IMR-90 (cell line): ENCODE results near the gene ZDBF2. TPM values are rescaled to one million over a fixed set of nuclear protein-coding genes. Genes with fewer than 3 reads are reported as not detected.

ENCODE experiments used
- ATAC-seq: fragments of 200-7000 bp; cut with Tn5 transposase; 2 replicates; pipeline ENCODE4 v1.9.1; 2020; ENCODE audit warnings: low read depth, mild to moderate bottlenecking, moderate library complexity
- BruUV-seq: library from RNA; stranded (reverse); fragments of 400-500 nt; replicated peaks from 2 replicates; lab custom pipeline; 2021; lab: Mats Ljungman, UMichigan
- CTCF ChIA-PET: fragments of 300-600 bp; formaldehyde crosslinking; extraction: SDS; loops from one replicate; lab custom pipeline; 2021; ENCODE audit warnings: antibody characterized with exemption; lab: Yijun Ruan, JAX
- POLR2A ChIA-PET: fragments of 300-600 bp; sonication (Branson Sonifier 250); formaldehyde crosslinking; loops from one replicate; lab custom pipeline; 2022; ENCODE audit warnings: antibody characterized with exemption; ENCODE audit not compliant: unreplicated experiment; lab: Charles Lee
- DNase-seq: peaks from one replicate; pipeline ENCODE4 v3.0.0; 2013
- H2AFZ ChIP-seq: replicated peaks from 2 replicates; pipeline ENCODE3; 2013; ENCODE audit warnings: low read length, mild to moderate bottlenecking; ENCODE audit not compliant: poor library complexity
- H2AK5ac ChIP-seq: 2 replicates; pipeline ENCODE4 v1.6.1; 2013; ENCODE audit warnings: low read depth, low read length, inconsistent platforms
- H2AK9ac ChIP-seq: replicated peaks from 2 replicates; pipeline ENCODE3; 2013; ENCODE audit warnings: mild to moderate bottlenecking, low read depth, low read length, moderate library complexity; ENCODE audit not compliant: poor library complexity
- H2BK120ac ChIP-seq: 2 replicates; pipeline ENCODE4 v1.6.1; 2013; ENCODE audit warnings: low read depth, low read length, inconsistent platforms
- H2BK15ac ChIP-seq: 3 replicates; pipeline ENCODE4 v1.6.1; 2013; ENCODE audit warnings: low read depth, low read length, inconsistent platforms
- H2BK20ac ChIP-seq: 2 replicates; pipeline ENCODE4 v1.6.1; 2013; ENCODE audit warnings: low read depth, mild to moderate bottlenecking, inconsistent platforms, low read length, moderate library complexity
- H2BK5ac ChIP-seq: 2 replicates; pipeline ENCODE4 v1.6.1; 2013; ENCODE audit warnings: mild to moderate bottlenecking, low read depth, low read length, inconsistent platforms; ENCODE audit not compliant: poor library complexity, severe bottlenecking
- H3K14ac ChIP-seq: replicated peaks from 2 replicates; pipeline ENCODE4 v1.6.1; 2013; ENCODE audit warnings: low read depth, low read length, inconsistent platforms
- H3K18ac ChIP-seq: 2 replicates; pipeline ENCODE4 v1.6.1; 2013; ENCODE audit warnings: low read depth, low read length, control low read depth
- H3K23ac ChIP-seq: 2 replicates; pipeline ENCODE4 v1.6.1; 2013; ENCODE audit warnings: low read depth, low read length, inconsistent platforms
- H3K27ac ChIP-seq: 2 replicates; pipeline ENCODE4 v1.5.1; 2013; ENCODE audit warnings: mild to moderate bottlenecking, control low read depth, low read length; ENCODE audit not compliant: insufficient read depth
- H3K27me3 ChIP-seq: 2 replicates; pipeline ENCODE4 v1.6.1; 2013; ENCODE audit warnings: low read length; ENCODE audit not compliant: control insufficient read depth, insufficient read depth
- H3K36me3 ChIP-seq: 2 replicates; pipeline ENCODE4 v1.6.1; 2013; ENCODE audit warnings: low read length, mixed read lengths; ENCODE audit not compliant: control insufficient read depth, insufficient read depth
- H3K4ac ChIP-seq: 2 replicates; pipeline ENCODE4 v1.6.1; 2013; ENCODE audit warnings: low read depth, low read length, inconsistent platforms
- H3K4me1 ChIP-seq: 2 replicates; pipeline ENCODE4 v1.6.1; 2013; ENCODE audit warnings: low read length, mixed read lengths; ENCODE audit not compliant: control insufficient read depth, insufficient read depth
- H3K4me2 ChIP-seq: 2 replicates; pipeline ENCODE4 v1.6.1; 2013; ENCODE audit warnings: low read depth, mild to moderate bottlenecking, control low read depth, low read length, moderate library complexity
- H3K4me3 ChIP-seq: 2 replicates; pipeline ENCODE4 v1.5.1; 2013; ENCODE audit warnings: low read depth, mild to moderate bottlenecking, control low read depth, low read length, moderate library complexity; ENCODE audit not compliant: insufficient read depth
- H3K56ac ChIP-seq: 2 replicates; pipeline ENCODE4 v1.6.1; 2013; ENCODE audit warnings: low read length, inconsistent platforms; ENCODE audit not compliant: insufficient read depth; ENCODE audit errors: extremely low read depth
- H3K79me1 ChIP-seq, 2 experiments: 2 replicates each; pipeline ENCODE4 v1.6.1; 2013; ENCODE audit warnings: low read length in 2 of 2, inconsistent platforms in 1 of 2, low read depth in 1 of 2
- H3K9ac ChIP-seq: 2 replicates; pipeline ENCODE4 v1.6.1; 2013; ENCODE audit warnings: low read depth, low read length, control low read depth
- H3K9me1 ChIP-seq: 2 replicates; pipeline ENCODE4 v1.6.1; 2013; ENCODE audit warnings: low read length, inconsistent platforms; ENCODE audit not compliant: insufficient read depth
- H3K9me3 ChIP-seq: 2 replicates; pipeline ENCODE4 v1.6.1; 2013; ENCODE audit warnings: low read length; ENCODE audit not compliant: control insufficient read depth, insufficient read depth
- H4K20me1 ChIP-seq: 2 replicates; pipeline ENCODE4 v1.6.1; 2013; ENCODE audit warnings: low read length, inconsistent platforms; ENCODE audit not compliant: insufficient read depth
- H4K5ac ChIP-seq: 2 replicates; pipeline ENCODE4 v1.6.1; 2013; ENCODE audit warnings: mild to moderate bottlenecking, low read depth, low read length, control low read depth
- H4K8ac ChIP-seq, 2 experiments: 2 replicates each; pipeline ENCODE4 v1.6.1; 2013; ENCODE audit warnings: low read depth in 2 of 2, low read length in 2 of 2, control low read depth in 1 of 2, inconsistent platforms in 1 of 2
- H4K91ac ChIP-seq: 2 replicates; pipeline ENCODE4 v1.6.1; 2013; ENCODE audit warnings: low read depth, low read length, inconsistent platforms; ENCODE audit not compliant: insufficient read depth
- BHLHE40 ChIP-seq: fragments of 150-350 bp; IDR thresholded peaks from 2 replicates; pipeline ENCODE4 v1.6.1; 2016; ENCODE audit warnings: mild to moderate bottlenecking, low read depth, low read length
- CEBPB ChIP-seq: IDR thresholded peaks from 2 replicates; pipeline ENCODE4 v1.6.1; 2012; ENCODE audit warnings: low read depth, low read length, improper control_type of control experiment
- CHD1 ChIP-seq: IDR thresholded peaks from 2 replicates; pipeline ENCODE4 v1.6.1; 2012; ENCODE audit warnings: low read depth, low read length, improper control_type of control experiment
- FOS ChIP-seq: fragments of 150-350 bp; IDR thresholded peaks from 2 replicates; pipeline ENCODE4 v1.6.1; 2016; ENCODE audit warnings: low read depth, low read length
- MAFK ChIP-seq: IDR thresholded peaks from 2 replicates; pipeline ENCODE4 v1.6.1; 2012; ENCODE audit warnings: low read depth, low read length, improper control_type of control experiment
- MAZ ChIP-seq: IDR thresholded peaks from 2 replicates; pipeline ENCODE4 v1.6.1; 2012; ENCODE audit warnings: low read depth, mild to moderate bottlenecking, low read length, improper control_type of control experiment, moderate library complexity, borderline replicate concordance
- MXI1 ChIP-seq: IDR thresholded peaks from 2 replicates; pipeline ENCODE4 v1.6.1; 2012; ENCODE audit warnings: low read depth, mild to moderate bottlenecking, low read length, moderate library complexity, borderline replicate concordance
- NFE2L2 ChIP-seq: fragments of 150-350 bp; IDR thresholded peaks from 2 replicates; pipeline ENCODE4 v1.6.1; 2016; ENCODE audit warnings: low read depth, mild to moderate bottlenecking, low read length
- POLR2A ChIP-seq: IDR thresholded peaks from 2 replicates; pipeline ENCODE4 v1.6.1; 2012; ENCODE audit warnings: mild to moderate bottlenecking, low read depth, low read length
- RAD21 ChIP-seq: IDR thresholded peaks from 2 replicates; pipeline ENCODE4 v1.6.1; 2012; ENCODE audit warnings: low read length, improper control_type of control experiment
- RCOR1 ChIP-seq: IDR thresholded peaks from 2 replicates; pipeline ENCODE4 v1.6.1; 2012; ENCODE audit warnings: mild to moderate bottlenecking, low read length, improper control_type of control experiment; ENCODE audit not compliant: insufficient replicate concordance
- RFX5 ChIP-seq: IDR thresholded peaks from 2 replicates; pipeline ENCODE4 v1.8.0; 2012; ENCODE audit warnings: low read depth, mild to moderate bottlenecking, low read length, moderate library complexity
- SMC3 ChIP-seq: fragments of 150-350 bp; IDR thresholded peaks from 2 replicates; pipeline ENCODE4 v1.6.1; 2016; ENCODE audit warnings: low read depth, mild to moderate bottlenecking, antibody characterized with exemption, low read length, moderate library complexity
- WGBS, 2 experiments: methylation state at CpG; one replicate each; pipeline versions ENCODE4 v1.1.5 to v1.1.7; 2013; ENCODE audit warnings: missing lambda C conversion rate in 2 of 2; ENCODE audit not compliant: insufficient read length in 1 of 2; ENCODE audit errors: extremely low coverage in 2 of 2; 5-methylcytosine and 5-hydroxymethylcytosine counted together
- dilution Hi-C: fragments of 300-500 bp; cut with HindIII; formaldehyde crosslinking; loops from one replicate; pipeline ENCODE4 v1.14.3; 2018; ENCODE audit warnings: low sequenced_read_pairs; ENCODE audit not compliant: unreplicated experiment
- in situ Hi-C: fragments of 300-500 bp; cut with MboI; formaldehyde crosslinking; loops from 3 replicates; pipeline ENCODE4 v1.14.3; 2019; ENCODE audit warnings: low sequenced_read_pairs, inconsistent platforms, mixed read lengths
- intact Hi-C: fragments of 100-400 bp; cut with micrococcal nuclease; formaldehyde crosslinking; loops from 2 replicates; pipeline ENCODE4 v1.10.0; 2022
- polyA plus RNA-seq, 3 experiments: library from polyadenylated mRNA; depleted of rRNA; stranded (reverse); fragments of >200 nt; gene quantifications; 2 replicates each; pipeline ENCODE4 v1.2.3, GENCODE V29; 2012; ENCODE audit warnings: low replicate concordance in 1 of 3
- total RNA-seq: library from RNA; depleted of rRNA; stranded (reverse); fragments of >200 nt; gene quantifications from 2 replicates; pipeline ENCODE4 v1.2.3, GENCODE V29; 2012
- TF ChIP-seq, protein P1 (sequence below): fragments of 150-350 bp; IDR thresholded peaks from 2 replicates; pipeline ENCODE4 v1.6.1; 2017; ENCODE audit warnings: mild to moderate bottlenecking, antibody characterized with exemption, low read length, low read depth
- TF ChIP-seq, protein P2 (sequence below): fragments of 150-350 bp; IDR thresholded peaks from 2 replicates; pipeline ENCODE4 v1.6.1; 2016; ENCODE audit warnings: low read depth, mild to moderate bottlenecking, low read length, moderate library complexity, borderline replicate concordance
- TF ChIP-seq, protein P3 (sequence below): conservative IDR thresholded peaks from 2 replicates; pipeline ENCODE4 v1.5.1; 2012; ENCODE audit warnings: mild to moderate bottlenecking, low read depth, low read length, improper control_type of control experiment

ZDBF2 gene
- total and polyA plus RNA-seq, 2 of the 4 experiments (the other 2 are of a cell fraction) = 1.9 to 10.2 TPM

DNA sequence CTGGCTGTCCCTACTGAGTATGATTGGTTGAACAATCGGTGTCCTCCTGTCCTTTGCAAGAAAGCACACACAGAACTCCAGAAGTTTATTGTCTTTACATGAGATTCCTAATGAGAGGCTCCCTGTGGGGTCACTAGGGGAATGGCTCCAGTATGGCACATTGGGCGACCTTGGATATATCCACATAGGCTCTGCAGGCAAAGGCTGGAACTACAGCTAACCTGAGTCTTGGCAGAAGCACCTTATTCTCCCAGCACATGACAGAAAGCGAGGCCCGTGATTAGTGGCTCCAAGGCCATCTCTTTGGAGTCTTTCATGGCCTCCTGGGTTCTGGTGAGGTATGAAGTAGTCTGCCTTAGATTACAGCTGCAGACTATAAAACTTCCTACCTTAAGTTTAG lies 49.0 kb downstream of the ZDBF2 start:
- Histone ChIP-seq H2BK20ac (no peak overlapping the region), H4K5ac (no peak overlapping the region), H3K27ac (no peak overlapping the region), H3K56ac (no peak overlapping the region), H2AK9ac (no peak overlapping the region), H3K9me3 (no peaks in the 10 kb centered on the region), H2BK15ac (no peak overlapping the region), H2BK120ac (no peak overlapping the region), H3K27me3 (no peaks in the 10 kb centered on the region), H2BK5ac (no peak overlapping the region), H3K14ac (no peak overlapping the region), H4K8ac (no peak overlapping the region), H3K9ac (no peak overlapping the region), H3K4me1 (no peaks in the 10 kb centered on the region), H3K23ac (no peak overlapping the region), H3K18ac (no peak overlapping the region), H4K20me1 (no peaks in the 10 kb centered on the region), H3K9me1 (0 out of 2 replicates have a peak, but pooled peaks cover 2% of the 10 kb centered on the region), H3K4me3 (no peak overlapping the region), H2AK5ac (no peak overlapping the region), H3K79me1 (no peaks in the 10 kb centered on the region), H2AFZ (no peak overlapping the region), H3K4me2 (no peak overlapping the region), H3K36me3 (no peaks in the 10 kb centered on the region), H4K91ac (no peak overlapping the region), H3K4ac (no peak overlapping the region)
- CTCF ChIA-PET = no interaction called here
- ATAC-seq (no peak), DNase-seq (no peak)
- dilution Hi-C loops (no loop called here), intact Hi-C loops (no loop called here), in situ Hi-C loops (no loop called here)
- TF ChIP-seq BHLHE40 (no peak), MAFK (no peak), RFX5 (no peak), MAZ (no peak), NFE2L2 (no peak), SMC3 (no peak), RCOR1 (no peak), POLR2A (no peak), MXI1 (no peak), CHD1 (no peak), CEBPB (no peak), RAD21 (no peak), FOS (no peak)
- TF ChIP-seq, protein P1, sequence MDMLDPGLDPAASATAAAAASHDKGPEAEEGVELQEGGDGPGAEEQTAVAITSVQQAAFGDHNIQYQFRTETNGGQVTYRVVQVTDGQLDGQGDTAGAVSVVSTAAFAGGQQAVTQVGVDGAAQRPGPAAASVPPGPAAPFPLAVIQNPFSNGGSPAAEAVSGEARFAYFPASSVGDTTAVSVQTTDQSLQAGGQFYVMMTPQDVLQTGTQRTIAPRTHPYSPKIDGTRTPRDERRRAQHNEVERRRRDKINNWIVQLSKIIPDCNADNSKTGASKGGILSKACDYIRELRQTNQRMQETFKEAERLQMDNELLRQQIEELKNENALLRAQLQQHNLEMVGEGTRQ = no peak
- TF ChIP-seq, protein P2, sequence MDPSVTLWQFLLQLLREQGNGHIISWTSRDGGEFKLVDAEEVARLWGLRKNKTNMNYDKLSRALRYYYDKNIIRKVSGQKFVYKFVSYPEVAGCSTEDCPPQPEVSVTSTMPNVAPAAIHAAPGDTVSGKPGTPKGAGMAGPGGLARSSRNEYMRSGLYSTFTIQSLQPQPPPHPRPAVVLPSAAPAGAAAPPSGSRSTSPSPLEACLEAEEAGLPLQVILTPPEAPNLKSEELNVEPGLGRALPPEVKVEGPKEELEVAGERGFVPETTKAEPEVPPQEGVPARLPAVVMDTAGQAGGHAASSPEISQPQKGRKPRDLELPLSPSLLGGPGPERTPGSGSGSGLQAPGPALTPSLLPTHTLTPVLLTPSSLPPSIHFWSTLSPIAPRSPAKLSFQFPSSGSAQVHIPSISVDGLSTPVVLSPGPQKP = no peak
- TF ChIP-seq, protein P3, sequence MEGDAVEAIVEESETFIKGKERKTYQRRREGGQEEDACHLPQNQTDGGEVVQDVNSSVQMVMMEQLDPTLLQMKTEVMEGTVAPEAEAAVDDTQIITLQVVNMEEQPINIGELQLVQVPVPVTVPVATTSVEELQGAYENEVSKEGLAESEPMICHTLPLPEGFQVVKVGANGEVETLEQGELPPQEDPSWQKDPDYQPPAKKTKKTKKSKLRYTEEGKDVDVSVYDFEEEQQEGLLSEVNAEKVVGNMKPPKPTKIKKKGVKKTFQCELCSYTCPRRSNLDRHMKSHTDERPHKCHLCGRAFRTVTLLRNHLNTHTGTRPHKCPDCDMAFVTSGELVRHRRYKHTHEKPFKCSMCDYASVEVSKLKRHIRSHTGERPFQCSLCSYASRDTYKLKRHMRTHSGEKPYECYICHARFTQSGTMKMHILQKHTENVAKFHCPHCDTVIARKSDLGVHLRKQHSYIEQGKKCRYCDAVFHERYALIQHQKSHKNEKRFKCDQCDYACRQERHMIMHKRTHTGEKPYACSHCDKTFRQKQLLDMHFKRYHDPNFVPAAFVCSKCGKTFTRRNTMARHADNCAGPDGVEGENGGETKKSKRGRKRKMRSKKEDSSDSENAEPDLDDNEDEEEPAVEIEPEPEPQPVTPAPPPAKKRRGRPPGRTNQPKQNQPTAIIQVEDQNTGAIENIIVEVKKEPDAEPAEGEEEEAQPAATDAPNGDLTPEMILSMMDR = no peak
- POLR2A ChIA-PET = no interaction called here
- WGBS, 2 experiments = no CpG with 5 or more reads among the region's 4 CpGs
- no TSS peak for BruUV-seq
